GM21423 (cell line): ENCODE results near the gene NXPH3.

Experiments used
- ATAC-seq: cut with Tn5 transposase; IDR thresholded peaks from one replicate; pipeline ENCODE4 v1.9.1; 2021; ENCODE audit warnings: mild to moderate bottlenecking, moderate library complexity; ENCODE audit not compliant: unreplicated experiment

Gene NXPH3

GRCh38 chr17:49588726-49589576 lies 13.3 kb downstream of the NXPH3 start:
- no peak for ATAC-seq

GRCh38 chr17:49589577-49589927 lies 13.9 kb downstream of the NXPH3 start:
- ATAC-seq = no peak

- no peak for ATAC-seq
Observed at GRCh38 chr17:49590874-49591273, 15.2 kb downstream of the NXPH3 start.

GRCh38 chr17:49592263-49592662 lies 16.6 kb downstream of the NXPH3 start:
- no peak for ATAC-seq

GRCh38 chr17:49595328-49595727 lies 19.7 kb downstream of the NXPH3 start:
- ATAC-seq = no peak

GRCh38 chr17:49595980-49596379 lies 20.3 kb downstream of the NXPH3 start:
- no peak for ATAC-seq

- no peak for ATAC-seq
Observed at GRCh38 chr17:49596613-49597244, 21.1 kb downstream of the NXPH3 start.

GRCh38 chr17:49597436-49597835 lies 21.8 kb downstream of the NXPH3 start:
- no peak for ATAC-seq

GRCh38 chr17:49597928-49598655 lies 22.4 kb downstream of the NXPH3 start:
- no peak for ATAC-seq

GRCh38 chr17:49598918-49599317 lies 23.2 kb downstream of the NXPH3 start:
- no peak for ATAC-seq

- no peak for ATAC-seq
Observed at GRCh38 chr17:49600949-49601348, 25.3 kb downstream of the NXPH3 start.

- no peak for ATAC-seq
Observed at GRCh38 chr17:49602783-49603182, 27.1 kb downstream of the NXPH3 start.

GRCh38 chr17:49603238-49603637 lies 27.6 kb downstream of the NXPH3 start:
- no peak for ATAC-seq

- ATAC-seq = no peak
Observed at GRCh38 chr17:49603720-49604119, 28.0 kb downstream of the NXPH3 start.

- no peak for ATAC-seq
Observed at GRCh38 chr17:49604314-49604869, 28.7 kb downstream of the NXPH3 start.

GRCh38 chr17:49610883-49611584 lies 35.4 kb downstream of the NXPH3 start:
- no peak for ATAC-seq

GRCh38 chr17:49612726-49613125 lies 37.1 kb downstream of the NXPH3 start:
- no peak for ATAC-seq

GRCh38 chr17:49613182-49613800 lies 37.6 kb downstream of the NXPH3 start:
- ATAC-seq = no peak

- ATAC-seq = no peak
Observed at GRCh38 chr17:49616086-49616485, 40.4 kb downstream of the NXPH3 start.

GRCh38 chr17:49616601-49617131 lies 41.0 kb downstream of the NXPH3 start:
- no peak for ATAC-seq
